HEK293 (cell line): Measurements from ENCODE around the gene METTL22.

ENCODE experiments used
- GLI2 ChIP-seq: fragments of 450-650 bp; formaldehyde crosslinking; IDR thresholded peaks from 2 replicates; pipeline ENCODE4; 2017; ENCODE audit warnings: missing biosample characterization, missing genetic modification characterization, low read depth, borderline replicate concordance
- HOXC10 ChIP-seq: sonication (generic); formaldehyde crosslinking; IDR thresholded peaks from 2 replicates; pipeline ENCODE4 v1.8.1; 2023; ENCODE audit warnings: mild to moderate bottlenecking, missing genetic modification reagents
- HOXD13 ChIP-seq: sonication (generic); formaldehyde crosslinking; IDR thresholded peaks from 2 replicates; pipeline ENCODE4 v1.8.0; 2022; ENCODE audit warnings: missing genetic modification reagents, borderline replicate concordance
- KLF8 ChIP-seq: fragments of 450-650 bp; formaldehyde crosslinking; IDR thresholded peaks from 2 replicates; pipeline ENCODE4 v1.5.1; 2016; ENCODE audit warnings: missing biosample characterization, missing genetic modification characterization
- SP7 ChIP-seq: fragments of 450-650 bp; formaldehyde crosslinking; IDR thresholded peaks from 2 replicates; pipeline ENCODE4 v1.5.1; 2016; ENCODE audit warnings: missing biosample characterization, missing genetic modification characterization
- ZBTB1 ChIP-seq: fragments of 450-650 bp; formaldehyde crosslinking; IDR thresholded peaks from 2 replicates; pipeline ENCODE4 v1.5.1; 2016; ENCODE audit warnings: missing biosample characterization, missing genetic modification characterization
- ZBTB8A ChIP-seq: fragments of 450-650 bp; formaldehyde crosslinking; IDR thresholded peaks from 2 replicates; pipeline ENCODE4 v1.5.1; 2016; ENCODE audit warnings: missing biosample characterization, missing genetic modification characterization
- ZNF133 ChIP-seq: fragments of 450-650 bp; formaldehyde crosslinking; IDR thresholded peaks from 2 replicates; pipeline ENCODE4 v1.5.1; 2016; ENCODE audit warnings: missing biosample characterization, missing genetic modification characterization
- ZNF169 ChIP-seq: fragments of 450-650 bp; formaldehyde crosslinking; IDR thresholded peaks from 2 replicates; pipeline ENCODE4 v1.5.1; 2016; ENCODE audit warnings: missing biosample characterization, missing genetic modification characterization
- ZNF354C ChIP-seq: fragments of 450-650 bp; formaldehyde crosslinking; IDR thresholded peaks from 2 replicates; pipeline ENCODE4 v1.5.1; 2016; ENCODE audit warnings: missing biosample characterization, missing genetic modification characterization, low read depth, borderline replicate concordance
- ZNF48 ChIP-seq: fragments of 450-650 bp; formaldehyde crosslinking; IDR thresholded peaks from 2 replicates; pipeline ENCODE4 v1.5.1; 2016; ENCODE audit warnings: missing biosample characterization, missing genetic modification characterization
- ZNF510 ChIP-seq: fragments of 450-650 bp; formaldehyde crosslinking; IDR thresholded peaks from 2 replicates; pipeline ENCODE4 v1.5.1; 2018; ENCODE audit warnings: mild to moderate bottlenecking, missing genetic modification characterization, missing biosample characterization; ENCODE audit not compliant: insufficient replicate concordance
- ZNF548 ChIP-seq: fragments of 450-650 bp; formaldehyde crosslinking; IDR thresholded peaks from 2 replicates; pipeline ENCODE4 v1.5.1; 2016; ENCODE audit warnings: missing biosample characterization, missing genetic modification characterization
- ZNF571 ChIP-seq: fragments of 450-650 bp; formaldehyde crosslinking; IDR thresholded peaks from 2 replicates; pipeline ENCODE4 v1.5.0; 2017; ENCODE audit warnings: missing biosample characterization, missing genetic modification characterization
- ZNF600 ChIP-seq: fragments of 450-650 bp; formaldehyde crosslinking; IDR thresholded peaks from 2 replicates; pipeline ENCODE4 v1.5.1; 2016; ENCODE audit warnings: missing biosample characterization, missing genetic modification characterization
- ZNF670 ChIP-seq: fragments of 450-650 bp; formaldehyde crosslinking; IDR thresholded peaks from 2 replicates; pipeline ENCODE4 v1.5.1; 2016; ENCODE audit warnings: missing biosample characterization, missing genetic modification characterization, low read depth
- ZNF843 ChIP-seq: fragments of 450-650 bp; formaldehyde crosslinking; IDR thresholded peaks from 2 replicates; pipeline ENCODE4 v1.5.1; 2016; ENCODE audit warnings: missing biosample characterization, missing genetic modification characterization
- TF ChIP-seq, protein P1 (sequence below): fragments of 450-650 bp; formaldehyde crosslinking; IDR thresholded peaks from 2 replicates; pipeline ENCODE4 v1.5.1; 2016; ENCODE audit warnings: missing biosample characterization, missing genetic modification characterization
- TF ChIP-seq, protein P2 (sequence below): fragments of 450-650 bp; formaldehyde crosslinking; IDR thresholded peaks from 2 replicates; pipeline ENCODE4 v1.5.1; 2016; ENCODE audit warnings: missing biosample characterization, missing genetic modification characterization
- TF ChIP-seq, protein P3 (sequence below): fragments of 450-650 bp; formaldehyde crosslinking; IDR thresholded peaks from 2 replicates; pipeline ENCODE4 v1.5.1; 2016; ENCODE audit warnings: missing biosample characterization, missing genetic modification characterization
- TF ChIP-seq, protein P4 (sequence below): fragments of 450-650 bp; formaldehyde crosslinking; IDR thresholded peaks from 2 replicates; pipeline ENCODE4 v1.5.1; 2017; ENCODE audit warnings: missing biosample characterization, mild to moderate bottlenecking, missing genetic modification characterization, moderate library complexity
- TF ChIP-seq, protein P5 (sequence below): fragments of 450-650 bp; formaldehyde crosslinking; IDR thresholded peaks from 2 replicates; pipeline ENCODE4 v1.5.1; 2017; ENCODE audit warnings: missing biosample characterization, missing genetic modification characterization
- TF ChIP-seq, protein P6 (sequence below): fragments of 450-650 bp; formaldehyde crosslinking; IDR thresholded peaks from 2 replicates; pipeline ENCODE4 v1.5.1; 2017; ENCODE audit warnings: missing biosample characterization, missing genetic modification characterization

The METTL22 gene

DNA sequence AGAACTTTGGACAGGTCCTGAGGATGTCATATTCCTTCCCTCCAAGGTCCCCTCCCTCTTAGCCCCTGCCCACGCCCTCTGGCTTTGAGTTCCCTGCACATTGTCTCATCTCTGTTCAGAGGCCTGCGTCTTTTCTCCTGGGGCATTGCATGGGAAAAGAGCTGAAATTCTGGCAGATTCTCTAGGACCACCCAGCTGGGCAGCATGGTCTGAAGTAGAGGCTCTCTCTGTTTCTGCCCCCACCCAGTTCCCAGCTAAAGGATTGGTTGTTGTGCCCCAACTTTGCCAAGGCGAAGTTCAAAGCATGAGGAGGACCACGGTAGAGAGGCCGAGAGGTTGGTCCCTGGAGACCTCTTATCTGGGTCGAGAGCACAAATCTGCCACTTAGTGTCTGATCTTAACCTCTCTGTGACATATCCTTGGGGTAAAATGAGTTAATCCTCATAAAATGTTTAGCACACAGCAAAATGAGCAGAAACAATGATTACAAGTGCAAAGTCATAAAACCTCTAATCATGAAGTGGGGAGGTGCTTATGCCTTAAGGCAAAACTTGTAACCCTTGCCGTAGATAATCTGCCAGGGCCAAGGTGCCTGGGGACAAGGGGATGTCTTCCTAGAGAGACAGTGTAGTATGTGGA, 55.4 kb downstream of the METTL22 start (continued):
- TF ChIP-seq, protein P1, sequence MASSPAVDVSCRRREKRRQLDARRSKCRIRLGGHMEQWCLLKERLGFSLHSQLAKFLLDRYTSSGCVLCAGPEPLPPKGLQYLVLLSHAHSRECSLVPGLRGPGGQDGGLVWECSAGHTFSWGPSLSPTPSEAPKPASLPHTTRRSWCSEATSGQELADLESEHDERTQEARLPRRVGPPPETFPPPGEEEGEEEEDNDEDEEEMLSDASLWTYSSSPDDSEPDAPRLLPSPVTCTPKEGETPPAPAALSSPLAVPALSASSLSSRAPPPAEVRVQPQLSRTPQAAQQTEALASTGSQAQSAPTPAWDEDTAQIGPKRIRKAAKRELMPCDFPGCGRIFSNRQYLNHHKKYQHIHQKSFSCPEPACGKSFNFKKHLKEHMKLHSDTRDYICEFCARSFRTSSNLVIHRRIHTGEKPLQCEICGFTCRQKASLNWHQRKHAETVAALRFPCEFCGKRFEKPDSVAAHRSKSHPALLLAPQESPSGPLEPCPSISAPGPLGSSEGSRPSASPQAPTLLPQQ, result no peak
- TF ChIP-seq ZNF843 (tag by site-specific recombination) (peak; percentile 83), HOXD13 (CRISPR knock-in tag) (peak; percentile 77; the same call in 1 of the 2 replicates), ZNF571 (tag by site-specific recombination) (no peak), ZNF48 (tag by site-specific recombination) (no peak), ZBTB1 (tag by site-specific recombination) (no peak), ZNF510 (tag by site-specific recombination) (no peak), ZNF600 (tag by site-specific recombination) (no peak), ZNF133 (tag by site-specific recombination) (no peak), ZNF169 (no peak), GLI2 (peak; percentile 69; the same call in 1 of the 2 replicates), HOXC10 (CRISPR knock-in tag) (no peak), KLF8 (tag by site-specific recombination) (no peak), ZNF354C (tag by site-specific recombination) (no peak), ZBTB8A (no peak), SP7 (peak; percentile 78), ZNF670 (tag by site-specific recombination) (no peak), ZNF548 (no peak)
- TF ChIP-seq, protein P2, sequence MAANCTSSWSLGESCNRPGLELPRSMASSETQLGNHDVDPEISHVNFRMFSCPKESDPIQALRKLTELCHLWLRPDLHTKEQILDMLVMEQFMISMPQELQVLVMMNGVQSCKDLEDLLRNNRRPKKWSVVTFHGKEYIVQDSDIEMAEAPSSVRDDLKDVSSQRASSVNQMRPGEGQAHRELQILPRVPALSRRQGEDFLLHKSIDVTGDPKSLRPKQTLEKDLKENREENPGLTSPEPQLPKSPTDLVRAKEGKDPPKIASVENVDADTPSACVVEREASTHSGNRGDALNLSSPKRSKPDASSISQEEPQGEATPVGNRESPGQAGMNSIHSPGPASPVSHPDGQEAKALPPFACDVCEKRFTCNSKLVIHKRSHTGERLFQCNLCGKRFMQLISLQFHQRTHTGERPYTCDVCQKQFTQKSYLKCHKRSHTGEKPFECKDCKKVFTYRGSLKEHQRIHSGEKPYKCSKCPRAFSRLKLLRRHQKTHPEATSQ (tag by site-specific recombination), result no peak
- TF ChIP-seq, protein P3, sequence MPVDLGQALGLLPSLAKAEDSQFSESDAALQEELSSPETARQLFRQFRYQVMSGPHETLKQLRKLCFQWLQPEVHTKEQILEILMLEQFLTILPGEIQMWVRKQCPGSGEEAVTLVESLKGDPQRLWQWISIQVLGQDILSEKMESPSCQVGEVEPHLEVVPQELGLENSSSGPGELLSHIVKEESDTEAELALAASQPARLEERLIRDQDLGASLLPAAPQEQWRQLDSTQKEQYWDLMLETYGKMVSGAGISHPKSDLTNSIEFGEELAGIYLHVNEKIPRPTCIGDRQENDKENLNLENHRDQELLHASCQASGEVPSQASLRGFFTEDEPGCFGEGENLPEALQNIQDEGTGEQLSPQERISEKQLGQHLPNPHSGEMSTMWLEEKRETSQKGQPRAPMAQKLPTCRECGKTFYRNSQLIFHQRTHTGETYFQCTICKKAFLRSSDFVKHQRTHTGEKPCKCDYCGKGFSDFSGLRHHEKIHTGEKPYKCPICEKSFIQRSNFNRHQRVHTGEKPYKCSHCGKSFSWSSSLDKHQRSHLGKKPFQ (tag by site-specific recombination), result peak; percentile 53; the same call in 1 of the 2 replicates
- TF ChIP-seq, protein P4, sequence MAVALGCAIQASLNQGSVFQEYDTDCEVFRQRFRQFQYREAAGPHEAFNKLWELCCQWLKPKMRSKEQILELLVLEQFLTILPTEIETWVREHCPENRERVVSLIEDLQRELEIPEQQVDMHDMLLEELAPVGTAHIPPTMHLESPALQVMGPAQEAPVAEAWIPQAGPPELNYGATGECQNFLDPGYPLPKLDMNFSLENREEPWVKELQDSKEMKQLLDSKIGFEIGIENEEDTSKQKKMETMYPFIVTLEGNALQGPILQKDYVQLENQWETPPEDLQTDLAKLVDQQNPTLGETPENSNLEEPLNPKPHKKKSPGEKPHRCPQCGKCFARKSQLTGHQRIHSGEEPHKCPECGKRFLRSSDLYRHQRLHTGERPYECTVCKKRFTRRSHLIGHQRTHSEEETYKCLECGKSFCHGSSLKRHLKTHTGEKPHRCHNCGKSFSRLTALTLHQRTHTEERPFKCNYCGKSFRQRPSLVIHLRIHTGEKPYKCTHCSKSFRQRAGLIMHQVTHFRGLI, result no peak
- TF ChIP-seq, protein P5, sequence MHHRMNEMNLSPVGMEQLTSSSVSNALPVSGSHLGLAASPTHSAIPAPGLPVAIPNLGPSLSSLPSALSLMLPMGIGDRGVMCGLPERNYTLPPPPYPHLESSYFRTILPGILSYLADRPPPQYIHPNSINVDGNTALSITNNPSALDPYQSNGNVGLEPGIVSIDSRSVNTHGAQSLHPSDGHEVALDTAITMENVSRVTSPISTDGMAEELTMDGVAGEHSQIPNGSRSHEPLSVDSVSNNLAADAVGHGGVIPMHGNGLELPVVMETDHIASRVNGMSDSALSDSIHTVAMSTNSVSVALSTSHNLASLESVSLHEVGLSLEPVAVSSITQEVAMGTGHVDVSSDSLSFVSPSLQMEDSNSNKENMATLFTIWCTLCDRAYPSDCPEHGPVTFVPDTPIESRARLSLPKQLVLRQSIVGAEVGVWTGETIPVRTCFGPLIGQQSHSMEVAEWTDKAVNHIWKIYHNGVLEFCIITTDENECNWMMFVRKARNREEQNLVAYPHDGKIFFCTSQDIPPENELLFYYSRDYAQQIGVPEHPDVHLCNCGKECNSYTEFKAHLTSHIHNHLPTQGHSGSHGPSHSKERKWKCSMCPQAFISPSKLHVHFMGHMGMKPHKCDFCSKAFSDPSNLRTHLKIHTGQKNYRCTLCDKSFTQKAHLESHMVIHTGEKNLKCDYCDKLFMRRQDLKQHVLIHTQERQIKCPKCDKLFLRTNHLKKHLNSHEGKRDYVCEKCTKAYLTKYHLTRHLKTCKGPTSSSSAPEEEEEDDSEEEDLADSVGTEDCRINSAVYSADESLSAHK (tag by site-specific recombination), result peak; percentile 75
- TF ChIP-seq, protein P6, sequence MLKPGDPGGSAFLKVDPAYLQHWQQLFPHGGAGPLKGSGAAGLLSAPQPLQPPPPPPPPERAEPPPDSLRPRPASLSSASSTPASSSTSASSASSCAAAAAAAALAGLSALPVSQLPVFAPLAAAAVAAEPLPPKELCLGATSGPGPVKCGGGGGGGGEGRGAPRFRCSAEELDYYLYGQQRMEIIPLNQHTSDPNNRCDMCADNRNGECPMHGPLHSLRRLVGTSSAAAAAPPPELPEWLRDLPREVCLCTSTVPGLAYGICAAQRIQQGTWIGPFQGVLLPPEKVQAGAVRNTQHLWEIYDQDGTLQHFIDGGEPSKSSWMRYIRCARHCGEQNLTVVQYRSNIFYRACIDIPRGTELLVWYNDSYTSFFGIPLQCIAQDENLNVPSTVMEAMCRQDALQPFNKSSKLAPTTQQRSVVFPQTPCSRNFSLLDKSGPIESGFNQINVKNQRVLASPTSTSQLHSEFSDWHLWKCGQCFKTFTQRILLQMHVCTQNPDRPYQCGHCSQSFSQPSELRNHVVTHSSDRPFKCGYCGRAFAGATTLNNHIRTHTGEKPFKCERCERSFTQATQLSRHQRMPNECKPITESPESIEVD (tag by site-specific recombination), result peak; percentile 94
